Upper lobe of right lung (tissue), 1 donor: Measurements from ENCODE around the gene GABARAP. TPM values are rescaled to one million over a fixed set of nuclear protein-coding genes. Genes with fewer than 3 reads are reported as not detected.

Experiments
- ATAC-seq: fragments of 200-7000 bp; cut with Tn5 transposase; one replicate; pipeline ENCODE4 v1.9.1; 2020; ENCODE audit warnings: mild to moderate bottlenecking, moderate library complexity
- DNase-seq: peaks from one replicate; pipeline ENCODE4 v3.0.0-alpha.2; 2020
- H3K27ac ChIP-seq: fragments of 200-600 bp; one replicate; pipeline ENCODE4 v1.8.0; 2022
- H3K27me3 ChIP-seq: fragments of 200-600 bp; one replicate; pipeline ENCODE4 v1.8.0; 2022; ENCODE audit warnings: mild to moderate bottlenecking
- H3K36me3 ChIP-seq: fragments of 200-600 bp; one replicate; pipeline ENCODE4 v1.8.0; 2022
- H3K4me1 ChIP-seq: fragments of 200-600 bp; one replicate; pipeline ENCODE4 v1.8.0; 2022
- H3K4me3 ChIP-seq: fragments of 200-600 bp; one replicate; pipeline ENCODE4 v1.8.0; 2022; ENCODE audit warnings: mild to moderate bottlenecking
- H3K9me3 ChIP-seq: fragments of 200-600 bp; one replicate; pipeline ENCODE4 v1.8.0; 2022
- intact Hi-C: fragments of 100-400 bp; cut with DNase I; formaldehyde crosslinking; loops from one replicate; pipeline ENCODE4 v1.11.0; 2022
- microRNA-seq: library from miRNA; unstranded; fragments of <30 nt; microRNA quantifications from one replicate; pipeline ENCODE4 v1.2.0, GENCODE V29; 2020; ENCODE audit warnings: borderline microRNAs expressed
- total RNA-seq: library from RNA; stranded (reverse); fragmentation: NEBNext Ultra II Directional; extraction: Animal tissue kit (Norgen Biotek cat#: 25700); gene quantifications from one replicate; pipeline ENCODE4 v1.2.1, GENCODE V29; 2021
- TF ChIP-seq, protein P1 (sequence below): fragments of 200-600 bp; IDR thresholded peaks from one replicate; pipeline ENCODE4 v1.8.0; 2022; ENCODE audit warnings: antibody characterized with exemption
- donor health status: DM: no; HTN: yes; CAD: no; lungs with severe emphysema.

GABARAP gene
- total RNA-seq, 1 donor from 2014 or later: 547 TPM

DNA sequence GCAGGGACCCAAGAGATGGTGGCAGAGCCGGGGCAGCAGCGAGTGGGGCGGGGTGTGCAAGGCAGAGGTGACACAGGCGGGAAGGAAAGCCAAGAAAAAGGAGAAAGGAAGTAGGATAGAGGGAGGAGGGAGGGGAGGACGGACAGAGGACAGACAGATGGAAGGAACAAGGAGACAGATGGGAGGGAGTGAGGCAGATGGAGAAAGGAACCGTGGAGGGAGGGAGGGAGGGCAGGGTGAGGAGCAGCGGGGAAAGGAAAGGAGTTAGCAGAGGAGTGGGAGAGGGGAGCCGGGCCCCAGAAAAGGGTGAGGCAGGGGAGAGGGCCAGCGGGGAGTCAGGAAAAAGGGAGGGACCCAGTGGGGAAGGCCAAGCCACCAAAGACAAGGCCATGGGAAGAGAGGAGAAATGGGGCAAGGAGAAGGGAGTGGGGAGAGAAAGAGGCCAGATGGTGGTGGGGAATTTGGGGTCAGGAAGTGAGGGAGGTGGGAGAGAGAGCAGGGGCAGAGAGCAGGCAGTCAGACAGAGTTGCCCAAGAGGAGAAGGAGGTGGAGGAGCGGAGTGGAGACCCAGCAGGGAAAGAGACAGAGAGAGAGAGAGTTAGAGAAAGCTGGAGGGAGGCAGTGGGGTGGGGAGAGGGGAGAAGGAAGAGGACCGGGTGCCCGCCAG, 49.8 kb downstream of the GABARAP start:
- TF ChIP-seq, protein P1, sequence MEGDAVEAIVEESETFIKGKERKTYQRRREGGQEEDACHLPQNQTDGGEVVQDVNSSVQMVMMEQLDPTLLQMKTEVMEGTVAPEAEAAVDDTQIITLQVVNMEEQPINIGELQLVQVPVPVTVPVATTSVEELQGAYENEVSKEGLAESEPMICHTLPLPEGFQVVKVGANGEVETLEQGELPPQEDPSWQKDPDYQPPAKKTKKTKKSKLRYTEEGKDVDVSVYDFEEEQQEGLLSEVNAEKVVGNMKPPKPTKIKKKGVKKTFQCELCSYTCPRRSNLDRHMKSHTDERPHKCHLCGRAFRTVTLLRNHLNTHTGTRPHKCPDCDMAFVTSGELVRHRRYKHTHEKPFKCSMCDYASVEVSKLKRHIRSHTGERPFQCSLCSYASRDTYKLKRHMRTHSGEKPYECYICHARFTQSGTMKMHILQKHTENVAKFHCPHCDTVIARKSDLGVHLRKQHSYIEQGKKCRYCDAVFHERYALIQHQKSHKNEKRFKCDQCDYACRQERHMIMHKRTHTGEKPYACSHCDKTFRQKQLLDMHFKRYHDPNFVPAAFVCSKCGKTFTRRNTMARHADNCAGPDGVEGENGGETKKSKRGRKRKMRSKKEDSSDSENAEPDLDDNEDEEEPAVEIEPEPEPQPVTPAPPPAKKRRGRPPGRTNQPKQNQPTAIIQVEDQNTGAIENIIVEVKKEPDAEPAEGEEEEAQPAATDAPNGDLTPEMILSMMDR: no peak
- Histone ChIP-seq H3K27ac (no peak overlapping the region), H3K9me3 (no peaks in the 10 kb centered on the region), H3K36me3 (peaks cover 34% of the 10 kb centered on the region), H3K27me3 (no peaks in the 10 kb centered on the region), H3K4me3 (no peak overlapping the region), H3K4me1 (no peaks in the 10 kb centered on the region)
- DNase-seq: no peak
- intact Hi-C loops: no loop called here
- no peak for ATAC-seq

DNA sequence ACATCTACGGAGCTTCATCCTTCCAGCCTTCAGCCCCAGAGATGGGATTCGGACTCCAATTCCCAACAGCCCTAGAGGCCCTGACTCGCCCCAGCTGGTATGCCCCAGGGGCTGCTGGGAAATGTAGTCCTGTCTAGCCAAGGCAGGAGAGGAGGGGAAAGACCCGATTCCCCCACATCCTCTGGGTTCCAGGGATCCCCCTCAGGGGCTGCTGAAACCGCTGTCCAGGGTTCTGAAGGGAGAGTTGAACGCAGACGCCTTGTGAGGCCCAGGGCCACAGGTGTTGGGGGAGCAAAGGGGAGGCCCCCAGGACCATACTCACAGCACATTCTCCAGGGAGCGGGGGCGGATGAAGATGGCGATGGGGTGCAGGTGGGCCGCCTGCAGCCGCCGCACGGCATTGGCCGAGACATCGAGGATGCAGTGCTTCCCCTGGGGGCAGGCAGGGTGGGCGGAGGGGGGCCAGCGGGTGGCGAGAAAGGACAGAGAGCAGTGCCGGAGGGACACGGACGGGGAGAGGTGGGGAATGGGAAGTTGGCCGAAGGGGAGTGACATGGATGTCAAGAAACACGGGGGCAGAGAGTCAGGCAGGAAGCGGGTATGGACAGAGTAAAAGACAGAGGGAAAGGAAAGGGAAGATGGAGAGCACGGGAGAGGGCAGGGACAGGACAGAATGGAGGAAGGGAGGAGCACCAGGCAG, 50.5 kb downstream of the GABARAP start:
- H3K36me3 ChIP-seq: peaks cover 32% of the 10 kb centered on the region
- H3K27ac ChIP-seq: no peak overlapping the region
- no peaks in the 10 kb centered on the region for H3K27me3 ChIP-seq
- intact Hi-C loops: no loop called here
- no peak overlapping the region for H3K4me3 ChIP-seq
- no peaks in the 10 kb centered on the region for H3K4me1 ChIP-seq
- H3K9me3 ChIP-seq: no peaks in the 10 kb centered on the region
- DNase-seq: no peak
- ATAC-seq: peak; percentile 65
- TF ChIP-seq, protein P1: no peak

DNA sequence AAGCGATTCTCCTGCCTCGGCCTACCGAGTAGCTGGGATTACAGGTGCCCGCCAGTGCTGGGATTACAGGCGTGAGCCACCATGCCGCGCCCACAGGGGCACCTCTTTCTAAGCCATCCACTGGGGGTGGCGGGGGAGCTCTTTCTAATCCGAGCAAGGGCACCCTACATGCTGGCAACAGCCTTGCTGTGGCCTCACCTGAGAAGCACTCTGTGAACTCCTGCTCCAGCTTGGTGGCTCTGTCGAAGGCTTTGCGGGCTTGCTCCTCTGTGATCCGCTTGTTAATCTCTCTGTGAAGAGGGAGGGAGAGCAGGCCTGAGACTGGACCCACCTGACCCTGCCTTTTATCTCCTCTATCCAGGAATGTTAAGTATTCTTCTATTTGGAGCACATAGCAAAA, 51.2 kb downstream of the GABARAP start:
- Histone ChIP-seq H3K27me3 (no peaks in the 10 kb centered on the region), H3K36me3 (peaks cover 26% of the 10 kb centered on the region), H3K27ac (no peak overlapping the region), H3K4me1 (no peaks in the 10 kb centered on the region), H3K4me3 (no peak overlapping the region), H3K9me3 (no peaks in the 10 kb centered on the region)
- no peak for DNase-seq
- intact Hi-C loops: no loop called here
- TF ChIP-seq, protein P1: no peak
- ATAC-seq: no peak

DNA sequence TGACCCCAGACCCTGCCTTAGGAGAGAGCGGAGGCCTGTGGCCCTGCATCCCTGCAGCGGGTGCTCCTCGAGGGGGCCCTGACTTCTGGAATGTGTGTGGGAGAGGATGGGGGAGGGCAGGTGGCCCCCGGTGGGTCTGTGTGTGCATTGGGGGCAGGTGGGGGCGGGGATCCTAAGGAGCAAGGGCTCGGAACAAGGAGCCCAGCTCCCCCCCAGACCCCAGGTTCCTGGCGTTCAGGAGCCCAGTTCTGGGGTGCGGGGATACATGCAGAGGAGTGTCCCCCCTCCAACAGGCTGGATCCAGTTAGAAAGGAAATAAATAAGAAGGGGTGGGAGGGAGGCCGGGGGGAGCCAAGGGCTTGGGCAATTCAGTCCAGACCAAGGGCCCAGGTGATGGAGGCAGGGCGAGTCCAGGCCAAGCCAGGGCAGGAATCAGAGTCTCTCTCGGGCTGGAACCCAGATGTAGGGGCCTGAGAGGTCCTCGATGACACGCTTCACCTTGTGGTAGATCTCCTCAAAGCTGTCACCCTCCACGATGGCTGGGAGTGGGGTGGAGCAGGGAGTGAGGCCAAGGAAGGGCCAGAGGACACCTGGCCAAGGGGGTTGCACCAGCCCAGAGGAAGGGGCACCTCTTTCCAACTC, 51.9 kb downstream of the GABARAP start:
- Histone ChIP-seq H3K4me3 (no peak overlapping the region), H3K4me1 (no peaks in the 10 kb centered on the region), H3K9me3 (no peaks in the 10 kb centered on the region), H3K27me3 (no peaks in the 10 kb centered on the region), H3K27ac (no peak overlapping the region), H3K36me3 (peaks cover 20% of the 10 kb centered on the region)
- intact Hi-C loops: no loop called here
- no peak for DNase-seq
- TF ChIP-seq, protein P1: no peak
- no peak for ATAC-seq

Small RNA genes lying within 50 kb of the gene (microRNA-seq; reads per million reads assigned to microRNA genes)
- 547 reads per million, percentile 82 among the genes with 10 or more reads in this experiment for gene MIR324

Other genes with a start within 250 kb of the GABARAP start
- gene ALOX12, start 246.4 kb downstream of the GABARAP start, total RNA-seq: 0.17 TPM
- 284 TPM for gene RNASEK, start 229.8 kb downstream of the GABARAP start, total RNA-seq
- gene BCL6B, start 219.4 kb downstream of the GABARAP start, total RNA-seq: 42.6 TPM
- gene SLC16A13, start 206.4 kb downstream of the GABARAP start, total RNA-seq: 10.1 TPM
- 6.8 TPM for gene SLC16A11, start 198.4 kb downstream of the GABARAP start, total RNA-seq
- gene CLEC10A, start 162.2 kb downstream of the GABARAP start, total RNA-seq: 12.6 TPM
- 1.3 TPM for gene ASGR2, start 127.6 kb downstream of the GABARAP start, total RNA-seq
- gene ASGR1, start 63.1 kb downstream of the GABARAP start, total RNA-seq: 4.3 TPM
- 30.7 TPM for gene DLG4, start 22.6 kb downstream of the GABARAP start, total RNA-seq
- gene ACADVL, start 22.5 kb downstream of the GABARAP start, total RNA-seq: 544 TPM
- gene DVL2, start 7.9 kb downstream of the GABARAP start, total RNA-seq: 41.0 TPM
- gene PHF23, start 3.0 kb downstream of the GABARAP start, total RNA-seq: 36.9 TPM
- gene CTDNEP1, start 9.3 kb upstream of the GABARAP start, total RNA-seq: 141 TPM
- gene ELP5, start 9.8 kb upstream of the GABARAP start, total RNA-seq: 35.0 TPM
- gene CLDN7, start 20.0 kb upstream of the GABARAP start, total RNA-seq: 117 TPM
- gene SLC2A4, start 39.3 kb upstream of the GABARAP start, total RNA-seq: 1.6 TPM
- gene YBX2, start 52.2 kb upstream of the GABARAP start, total RNA-seq: not detected
- gene EIF5A, start 65.2 kb upstream of the GABARAP start, total RNA-seq: 241 TPM
- 62.9 TPM for gene GPS2, start 72.9 kb upstream of the GABARAP start, total RNA-seq
- 37.6 TPM for gene NEURL4, start 86.9 kb upstream of the GABARAP start, total RNA-seq
- gene ACAP1, start 94.1 kb upstream of the GABARAP start, total RNA-seq: 23.2 TPM
- gene KCTD11, start 109.7 kb upstream of the GABARAP start, total RNA-seq: 8.9 TPM
- gene TMEM95, start 112.7 kb upstream of the GABARAP start, total RNA-seq: not detected
- gene TNK1, start 138.6 kb upstream of the GABARAP start, total RNA-seq: 5.8 TPM
- gene PLSCR3, start 152.1 kb upstream of the GABARAP start, total RNA-seq: 30.3 TPM
- 45.2 TPM for gene TMEM256, start 161.6 kb upstream of the GABARAP start, total RNA-seq
- gene NLGN2, start 165.4 kb upstream of the GABARAP start, total RNA-seq: 11.7 TPM
- gene SPEM1, start 177.9 kb upstream of the GABARAP start, total RNA-seq: not detected
- not detected for gene SPEM2, start 183.2 kb upstream of the GABARAP start, total RNA-seq
- gene SPEM3, start 186.4 kb upstream of the GABARAP start, total RNA-seq: not detected
- gene TMEM102, start 193.0 kb upstream of the GABARAP start, total RNA-seq: 7.4 TPM
- 1.1 TPM for gene FGF11, start 197.1 kb upstream of the GABARAP start, total RNA-seq
- 10.1 TPM for gene CHRNB1, start 202.6 kb upstream of the GABARAP start, total RNA-seq
- 84.7 TPM for gene ZBTB4, start 237.2 kb upstream of the GABARAP start, total RNA-seq
- gene SLC35G6, start 239.0 kb upstream of the GABARAP start, total RNA-seq: not detected
- gene POLR2A, start 241.9 kb upstream of the GABARAP start, total RNA-seq: 105 TPM